DMS114 treated with DMSO at 0.1 percent for 48 hours (cell line): ENCODE data around the gene PRR12.

ENCODE experiments used
- DNase-seq: peaks from one replicate; lab custom pipeline; 2025; ENCODE audit not compliant: unreplicated experiment; lab: John Stamatoyannopoulos, UW

PRR12 gene

DNA sequence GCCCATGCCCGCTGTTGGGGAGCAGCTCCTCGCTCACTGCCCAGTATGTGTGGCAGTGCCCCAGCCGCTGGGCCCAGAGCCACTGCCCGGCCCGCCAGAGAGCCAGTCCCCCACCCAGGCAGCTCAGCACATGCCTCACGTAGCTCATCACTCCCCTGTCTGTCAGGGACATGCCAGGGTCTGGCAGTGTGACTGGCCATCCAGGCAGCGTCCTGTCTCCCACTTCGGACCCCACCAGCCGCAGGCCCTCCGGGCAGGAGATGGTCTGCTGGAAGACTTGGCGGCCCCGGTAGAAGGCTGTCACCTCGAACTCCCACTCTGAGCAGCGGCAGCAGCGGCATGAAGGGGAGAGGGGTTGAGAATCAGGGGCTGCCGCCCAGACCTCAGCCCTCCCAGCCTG, 71.0 kb downstream of the PRR12 start:
- DNase-seq: no peak

DNA sequence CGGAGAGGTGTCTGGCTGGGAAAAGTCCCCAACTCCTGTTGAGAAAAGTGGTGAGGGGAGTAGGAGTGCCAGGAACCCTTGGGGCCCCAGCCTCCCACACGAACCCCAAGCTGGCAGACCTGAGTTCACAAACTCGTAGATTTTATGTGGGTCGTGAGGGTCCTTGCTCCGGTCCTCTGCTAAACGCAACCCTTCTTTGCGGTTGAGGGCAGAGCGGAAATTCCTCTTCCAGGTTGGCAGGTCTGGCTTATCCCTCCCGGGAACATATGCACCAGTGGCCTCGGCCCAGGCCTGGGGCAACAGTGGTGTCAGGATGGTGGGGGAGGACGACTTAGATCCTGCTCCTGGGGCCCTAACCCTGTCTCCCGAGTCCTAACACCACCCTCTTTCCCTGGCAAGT, 72.2 kb downstream of the PRR12 start:
- no peak for DNase-seq

DNA sequence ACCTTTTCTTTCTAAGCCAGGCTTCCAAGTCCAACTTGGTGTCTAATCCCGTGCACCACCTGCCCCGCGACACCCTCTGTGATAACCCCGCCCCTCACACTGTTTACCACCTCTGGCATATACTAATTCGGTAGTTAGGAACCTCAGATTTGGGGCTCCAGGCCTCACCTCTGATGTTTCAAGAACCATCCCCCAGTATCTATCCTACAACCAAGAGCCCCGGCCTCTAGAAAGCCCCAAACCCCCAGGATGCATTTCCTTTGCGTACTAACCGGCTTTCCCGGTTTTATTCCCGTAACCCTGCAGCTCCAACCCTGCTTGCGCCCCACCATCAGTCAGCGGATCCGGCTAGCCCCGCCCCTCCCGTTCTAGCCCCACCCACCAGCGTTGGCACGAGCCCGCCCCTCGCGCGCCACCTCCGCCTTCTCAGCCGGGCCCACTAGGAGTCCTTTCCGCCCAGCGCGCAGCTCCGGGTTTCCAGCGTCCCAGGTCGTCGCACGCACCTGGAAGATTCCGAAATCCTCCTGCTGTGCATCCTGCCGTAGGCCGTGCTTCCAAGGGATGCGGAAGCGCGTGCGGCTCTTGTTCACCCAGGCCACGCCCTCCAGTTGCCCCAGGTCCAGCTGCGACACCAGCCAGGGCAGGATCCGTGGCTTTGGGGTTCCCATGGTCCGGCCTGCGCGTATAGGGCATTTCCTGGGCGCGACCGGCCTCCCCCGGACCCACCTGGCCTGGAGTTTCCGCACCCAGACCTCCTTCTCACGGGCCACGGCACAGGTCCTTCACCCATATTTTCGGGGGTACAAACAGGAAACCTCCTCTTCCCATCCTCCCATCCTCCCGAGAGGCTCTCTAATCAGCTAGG, 73.4 kb downstream of the PRR12 start:
- DNase-seq: peak; percentile 22

DNA sequence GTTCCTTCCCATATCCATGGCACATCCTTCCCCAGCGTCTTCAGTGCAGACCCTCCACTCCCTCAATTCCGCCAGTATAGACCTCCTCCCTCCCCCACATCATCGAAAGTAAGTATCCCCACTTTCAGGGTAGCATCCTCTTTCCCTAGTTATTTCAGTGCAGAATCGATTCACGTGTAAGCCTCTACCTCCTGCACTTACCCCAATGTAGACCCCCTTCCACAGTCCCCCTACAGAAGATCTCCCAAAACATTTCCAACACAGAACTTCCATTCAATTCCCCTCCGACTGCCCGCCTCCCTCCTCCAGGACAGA, 74.0 kb downstream of the PRR12 start:
- no peak for DNase-seq

DNA sequence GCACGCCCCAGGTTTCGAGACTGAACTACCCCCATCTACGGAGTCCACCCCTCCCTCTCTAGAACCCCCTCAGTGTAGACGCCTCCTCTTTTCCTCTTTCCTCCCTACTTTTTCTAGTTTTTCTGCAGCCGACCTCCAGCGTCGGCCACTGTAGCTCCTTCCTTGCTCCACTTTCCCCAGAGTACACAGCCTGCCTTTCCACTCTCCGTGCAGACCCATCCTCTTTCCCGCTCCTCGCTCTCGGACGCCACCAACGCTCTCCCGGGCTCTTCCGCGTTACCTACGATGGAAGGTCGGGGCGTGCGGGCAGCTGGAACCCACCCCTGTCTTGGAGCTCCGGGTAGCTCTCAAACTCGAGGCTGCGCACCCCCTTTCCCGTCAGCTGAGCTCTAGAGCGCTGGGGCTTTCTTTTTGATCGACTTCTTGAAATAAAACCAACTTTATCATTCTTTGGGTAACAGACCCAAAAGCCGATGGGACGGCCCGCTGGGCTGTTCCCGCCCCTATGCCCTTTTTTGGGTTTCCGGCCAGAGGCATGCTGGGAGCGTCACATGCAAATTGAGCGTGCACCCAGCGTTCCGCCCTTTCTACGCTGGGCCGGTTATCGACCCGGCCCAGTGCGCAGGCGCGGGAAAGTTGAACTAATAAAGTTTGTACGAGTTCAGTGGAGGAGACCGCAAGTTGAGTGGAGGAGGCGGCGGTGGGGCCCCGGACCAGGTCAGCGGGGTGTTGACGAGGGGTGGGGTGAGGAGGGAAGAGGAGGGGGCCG, 74.6 kb downstream of the PRR12 start, which contains the start of the genes BCL2L12 and IRF3:
BCL2L12 (plus strand) TSS at position 583 of the 769 bp plus-strand sequence. CDS start 760 bp downstream, outside the sequence.
IRF3 (minus strand) TSS at position 507 of the 769 bp plus-strand sequence. CDS start 1,019 bp downstream, outside the sequence.
- peak; percentile 78 for DNase-seq

DNA sequence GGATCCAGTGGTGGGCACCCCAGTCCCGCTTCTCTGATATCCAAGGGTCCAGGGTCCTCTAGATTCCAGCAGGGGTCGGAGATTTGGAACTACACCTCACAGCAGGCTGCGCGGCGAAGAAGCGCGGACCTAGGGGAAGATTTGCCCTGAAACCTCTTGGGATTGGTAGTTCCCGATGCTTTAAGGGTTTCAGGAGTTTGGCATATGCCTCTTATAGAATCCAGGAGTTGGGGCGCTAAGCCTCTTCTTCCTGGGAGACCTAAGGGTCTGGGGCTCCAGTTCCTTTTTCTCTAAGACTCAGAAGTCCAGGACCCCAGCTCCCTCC, 75.1 kb downstream of the PRR12 start:
- no peak for DNase-seq

DNA sequence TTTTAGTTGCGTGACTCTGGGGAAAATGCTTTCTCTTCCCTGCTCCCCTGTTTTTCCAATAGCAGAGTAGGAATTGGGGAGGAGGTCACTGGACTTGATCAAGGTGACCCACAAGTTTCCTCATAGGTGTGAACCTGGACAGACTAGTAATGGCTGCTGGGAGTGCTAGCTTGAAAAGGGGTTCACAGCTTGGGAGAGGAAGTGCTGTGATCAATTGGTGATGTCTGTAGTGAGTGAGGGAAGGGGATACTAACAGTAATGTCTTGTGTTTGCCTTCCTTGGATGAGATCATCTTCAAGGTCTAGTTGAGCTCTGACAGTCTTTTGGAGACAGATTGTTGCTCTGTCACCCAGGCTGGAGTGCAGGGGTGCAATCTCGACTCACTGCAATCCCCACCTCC, 76.5 kb downstream of the PRR12 start:
- DNase-seq: no peak

DNA sequence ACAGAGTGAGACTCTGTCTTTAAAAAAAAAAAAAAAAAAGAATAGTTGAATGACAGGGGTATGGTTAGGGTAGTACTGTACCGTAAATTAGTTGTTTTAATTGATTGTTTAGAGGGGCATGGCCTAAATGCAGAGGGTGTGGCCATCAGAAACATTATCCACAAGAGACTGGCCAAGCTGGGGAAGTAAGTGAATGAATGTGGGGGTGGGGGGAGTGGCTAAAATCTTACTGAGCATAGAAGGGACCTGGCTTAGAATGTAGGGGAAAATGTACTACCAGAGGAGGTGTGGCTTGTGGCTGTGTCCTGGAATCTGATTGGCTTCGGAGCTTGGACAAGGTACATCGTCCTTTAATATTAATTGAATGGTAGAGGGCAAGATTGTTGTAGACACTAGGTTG, 78.5 kb downstream of the PRR12 start:
- no peak for DNase-seq

DNA sequence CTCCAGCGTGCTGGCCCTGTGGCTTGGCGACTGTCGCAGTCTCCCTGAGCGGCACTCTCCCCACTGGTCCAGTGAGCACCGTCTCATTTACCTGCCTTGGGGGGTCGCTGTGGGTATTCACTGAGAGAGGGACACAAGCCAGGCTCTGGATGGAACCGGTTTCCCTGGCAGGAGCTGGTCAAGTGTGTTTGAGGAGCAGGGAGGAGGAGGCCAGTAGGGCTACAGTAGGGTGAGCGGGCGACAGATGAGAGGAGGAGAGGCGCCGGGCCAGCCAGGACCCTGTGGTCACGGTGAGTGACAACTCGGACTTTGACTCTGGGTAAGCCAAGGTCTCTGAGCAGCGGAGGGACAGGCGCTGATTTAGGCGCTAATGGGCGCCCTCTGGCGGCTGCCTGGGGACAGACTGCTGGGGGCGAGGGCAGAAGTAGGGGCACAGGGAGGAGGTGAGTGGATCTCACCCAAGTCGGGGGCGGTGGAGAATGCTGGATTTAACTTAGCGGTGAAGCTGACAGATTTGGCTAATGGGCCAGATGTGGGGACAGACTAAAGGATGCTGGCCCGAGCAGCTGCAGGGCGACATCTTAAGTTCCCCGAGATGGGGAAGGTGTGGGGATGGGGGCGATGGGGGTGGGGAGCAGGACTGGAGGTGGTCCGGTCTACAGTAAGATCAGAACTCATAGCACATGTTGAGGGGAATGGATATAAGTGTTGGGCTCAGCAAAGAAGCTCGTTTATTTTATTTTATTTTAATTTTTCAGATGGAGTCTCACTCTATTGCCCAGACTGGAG, 81.3 kb downstream of the PRR12 start:
- DNase-seq: peak; percentile 20
